SHP77 (cell line): ENCODE results near the gene SEC14L2.
A peak's percentile ranks its signal among the peaks of the same experiment; 100 is the strongest.

ENCODE experiments used
- DNase-seq, 2 experiments: peaks; one replicate each; lab custom pipeline; 2025; lab: John Stamatoyannopoulos, UW

SEC14L2 gene

GRCh38 chr22:30396871-30397655, at the start of gene SEC14L2:
TSS of gene SEC14L2 (plus strand) at chr22:30397018. CDS start at chr22:30397117, 99 bp downstream.
- DNase-seq: peak; percentile 46 to 61

DNA sequence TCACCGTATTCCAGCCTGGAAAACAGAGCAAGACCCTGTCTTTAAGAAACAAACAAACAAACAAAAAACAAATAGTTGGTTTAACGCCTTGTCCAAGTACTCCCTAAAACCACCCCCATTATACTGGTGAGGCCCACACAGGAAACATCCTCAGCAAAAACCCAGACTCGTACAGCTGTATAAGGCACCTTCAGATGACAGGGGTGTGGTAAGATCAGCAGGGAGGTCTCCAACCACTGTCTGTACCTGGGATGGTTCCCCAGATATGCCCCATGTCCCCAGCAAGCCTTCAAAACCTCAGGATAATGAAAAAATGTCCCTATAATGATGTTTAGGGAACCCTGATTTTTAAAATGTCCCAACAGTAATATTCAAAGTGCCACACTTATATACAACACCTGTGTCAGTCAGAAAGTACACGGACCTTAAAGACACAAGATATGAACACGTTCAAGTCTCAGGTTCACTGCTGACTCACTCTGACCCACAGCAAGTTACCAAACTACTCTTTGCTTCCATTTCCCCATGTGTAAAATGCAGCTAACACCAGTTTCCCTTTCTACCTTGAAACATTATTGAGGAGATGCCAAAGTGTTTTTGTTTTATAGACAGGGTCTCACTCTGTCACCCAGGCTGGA, 49.4 kb upstream of the SEC14L2 start:
- DNase-seq: no peak

GRCh38 chr22:30348404-30348803, 48.4 kb upstream of the SEC14L2 start:
- DNase-seq: no peak

GRCh38 chr22:30348809-30349208, 48.0 kb upstream of the SEC14L2 start:
- DNase-seq: no peak

DNA sequence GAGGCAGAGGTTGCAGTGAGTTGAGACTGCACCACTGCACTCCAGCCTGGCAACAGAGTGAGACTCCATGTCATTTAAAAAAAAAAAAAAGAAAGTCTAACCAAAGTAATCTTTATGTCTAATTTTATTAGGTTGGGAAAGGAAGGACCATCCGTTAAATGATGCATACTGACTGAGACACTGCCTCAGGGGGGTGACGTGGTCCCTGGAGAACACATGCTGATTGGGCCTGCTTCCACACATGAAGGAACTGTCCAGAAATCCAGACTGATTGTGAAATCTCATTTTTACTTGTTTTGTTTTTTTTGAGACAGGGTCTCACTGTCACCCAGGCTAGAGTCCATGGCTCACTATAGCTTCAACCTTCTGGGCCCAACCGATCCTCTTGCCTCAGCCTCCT, 45.6 kb upstream of the SEC14L2 start:
- no peak for DNase-seq

DNA sequence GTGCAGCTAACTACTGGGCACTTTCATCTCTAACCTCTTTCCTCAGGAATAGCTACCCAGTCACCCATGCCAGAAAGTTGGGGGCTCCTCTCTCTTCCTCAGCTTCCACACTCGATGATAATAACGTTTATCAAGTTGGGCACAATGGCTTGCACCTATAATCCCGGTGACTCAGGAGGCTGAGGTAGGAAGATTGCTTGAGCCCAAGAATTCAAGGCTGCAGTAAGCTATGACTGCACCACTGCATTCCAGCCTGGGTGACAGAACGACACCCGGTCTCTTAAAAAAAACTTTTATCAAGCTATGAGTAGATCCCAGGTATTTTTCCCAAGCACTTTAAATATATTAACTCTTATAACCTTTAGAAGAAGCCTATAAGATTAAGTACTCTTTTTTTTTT, 42.2 kb upstream of the SEC14L2 start:
- no peak for DNase-seq

DNA sequence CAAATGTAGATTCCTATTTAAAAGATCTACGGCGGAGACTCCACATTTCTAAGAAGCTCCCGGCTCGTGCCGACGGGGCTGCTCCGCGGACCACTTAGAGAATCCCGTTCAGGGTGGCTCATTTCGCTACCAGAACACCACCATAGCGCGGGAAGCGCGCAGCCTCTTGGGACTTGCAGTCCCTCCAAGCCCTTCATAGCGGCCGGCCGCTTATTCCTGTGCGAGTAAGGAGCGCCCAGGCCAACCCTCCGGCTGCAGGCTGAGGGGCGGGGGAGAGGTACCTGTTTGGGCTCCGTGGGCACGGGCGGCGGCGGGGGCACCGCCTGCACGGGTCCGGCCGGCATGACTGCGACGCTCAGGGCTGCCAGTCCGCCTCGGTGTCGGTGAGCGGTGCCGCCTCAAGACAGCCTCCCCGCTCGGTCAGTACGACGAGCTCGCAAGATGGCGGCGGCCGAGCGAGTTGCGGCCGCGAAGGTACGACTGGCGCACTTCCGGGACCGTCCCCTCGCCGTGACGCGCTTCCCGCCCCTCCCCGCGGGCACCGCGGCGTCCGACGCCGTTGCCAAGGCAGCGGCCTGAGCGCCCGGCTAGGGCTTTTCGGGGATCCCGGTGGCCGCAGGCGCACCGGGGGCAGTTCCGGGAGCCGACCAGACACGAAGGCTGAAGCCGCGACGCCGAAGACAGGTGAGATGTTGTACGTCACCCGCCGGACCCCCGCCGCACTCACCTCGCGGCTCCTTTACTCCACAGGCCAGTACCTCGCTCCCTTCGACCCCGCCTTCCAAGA, 40.2 kb upstream of the SEC14L2 start, which contains the start of the genes CCDC157 and SF3A1:
TSS of gene CCDC157 (plus strand) at position 559 of the 787 bp plus-strand sequence. CDS start 8,994 bp downstream, outside the sequence.
TSS of gene SF3A1 (minus strand) at position 446 of the 787 bp plus-strand sequence. CDS start at position 344, 102 bp downstream.
- peak; percentile 90 to 93 for DNase-seq

- DNase-seq: no peak
Measured at GRCh38 chr22:30357236-30357570, 39.6 kb upstream of the SEC14L2 start.

- no peak for DNase-seq
Measured at GRCh38 chr22:30357650-30358215, 39.1 kb upstream of the SEC14L2 start.

- no peak for DNase-seq
Measured at GRCh38 chr22:30358541-30358940, 38.3 kb upstream of the SEC14L2 start.

DNA sequence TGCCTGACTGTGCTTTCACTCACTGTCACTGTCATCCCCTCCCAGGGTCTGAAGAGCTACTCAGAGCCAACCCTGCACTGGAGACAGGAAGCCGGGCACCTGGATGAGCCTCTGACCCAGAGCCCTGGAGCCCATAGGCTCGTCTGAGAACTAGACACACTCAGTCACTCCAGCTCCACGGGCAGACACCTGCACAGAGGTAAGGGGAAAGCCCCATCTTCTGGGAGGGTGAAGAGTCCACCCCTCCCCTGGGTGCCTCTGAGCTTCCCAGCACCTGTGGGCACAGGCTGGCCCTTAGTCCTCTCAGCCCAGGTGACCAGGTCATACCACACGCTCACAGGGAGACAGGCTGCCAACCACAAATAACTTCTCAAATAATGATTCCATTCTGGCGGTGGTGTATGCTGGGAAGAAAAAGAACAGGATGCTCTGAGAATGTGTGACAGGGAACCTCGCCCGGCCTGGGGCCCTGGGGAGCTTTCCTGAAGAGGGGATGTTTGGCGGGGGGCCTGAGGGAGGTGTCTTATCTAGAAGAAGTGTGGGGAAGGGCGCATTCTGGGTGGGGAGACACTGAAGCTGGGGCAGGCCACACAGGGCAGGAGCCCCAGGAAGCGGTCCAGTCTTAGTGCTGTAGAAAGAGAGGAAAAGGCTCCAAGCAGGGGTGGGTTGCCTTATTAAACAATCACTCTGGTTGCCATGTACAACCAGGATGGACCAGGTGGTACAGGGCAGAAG, 34.7 kb upstream of the SEC14L2 start:
- no peak for DNase-seq

DNA sequence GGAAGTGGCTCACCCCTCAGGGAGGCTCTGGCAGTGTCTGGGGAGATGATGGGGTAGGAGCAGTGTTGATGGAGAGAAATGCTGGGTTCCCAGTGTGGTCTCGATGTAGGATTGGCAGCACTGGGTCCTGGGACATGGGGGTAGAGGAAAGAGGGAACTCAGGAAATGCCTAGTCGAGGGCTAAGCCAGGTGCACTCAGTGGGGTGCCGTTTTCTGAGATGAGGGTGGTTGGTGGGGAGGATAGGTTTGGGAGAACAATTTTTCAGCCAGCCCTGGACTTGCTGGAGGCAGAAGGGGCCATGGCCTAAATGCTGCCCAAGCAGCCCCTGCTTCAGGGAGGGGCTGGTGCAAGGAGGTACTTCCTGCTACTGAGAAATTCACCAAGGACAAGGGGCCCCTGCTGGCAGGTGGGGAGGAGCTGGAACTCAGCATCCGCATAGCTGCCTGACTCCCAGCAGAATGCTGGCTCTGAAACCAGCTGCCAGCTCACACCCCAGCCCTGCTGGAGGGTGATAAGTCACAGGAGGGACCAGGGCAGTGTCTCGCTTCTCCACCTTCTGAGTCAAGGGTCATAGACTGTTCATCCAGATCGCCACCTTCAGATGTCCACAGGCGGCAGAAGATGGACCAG, 34.1 kb upstream of the SEC14L2 start:
- DNase-seq: no peak

DNA sequence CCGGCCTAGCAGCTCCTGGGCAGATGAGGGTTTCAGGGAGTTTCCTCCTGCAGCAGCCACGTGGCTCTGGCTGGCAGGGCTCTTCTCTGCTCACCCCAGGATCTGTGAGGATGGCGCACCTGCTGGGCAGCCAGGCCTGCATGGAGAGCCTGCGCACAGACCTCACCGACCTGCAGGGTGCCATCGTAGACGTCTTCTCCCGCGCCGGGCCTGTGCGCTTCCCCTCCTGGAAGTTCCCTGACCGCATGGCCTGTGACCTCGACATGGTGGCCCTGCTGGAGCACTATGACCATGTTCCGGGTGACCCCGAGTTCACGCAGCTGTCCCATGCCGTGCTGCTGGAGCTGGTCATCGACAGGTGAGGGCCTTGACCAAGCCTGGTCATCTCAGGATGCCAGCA, 30.9 kb upstream of the SEC14L2 start:
- DNase-seq: no peak

DNA sequence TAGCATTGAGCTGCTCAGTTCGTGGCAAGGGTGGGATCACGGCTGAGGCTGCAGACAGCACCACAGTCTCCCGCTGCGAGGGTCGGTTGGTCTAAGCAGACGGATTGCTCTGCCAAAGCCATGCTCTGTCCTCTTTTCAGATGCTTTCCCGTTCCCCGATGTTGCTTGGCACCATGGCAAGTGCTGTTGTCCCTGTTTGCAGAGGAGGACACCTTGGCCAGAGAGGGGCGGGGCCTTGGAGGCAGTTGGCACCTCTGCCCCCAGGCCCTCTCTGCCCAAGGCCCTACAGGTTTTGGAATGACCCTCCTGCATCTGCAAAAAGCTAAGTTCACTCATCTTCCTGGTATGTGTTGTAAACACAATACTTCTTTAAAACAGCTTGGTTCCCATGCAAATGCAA, 28.4 kb upstream of the SEC14L2 start:
- no peak for DNase-seq

- DNase-seq: no peak
Measured at GRCh38 chr22:30370641-30371230, 26.1 kb upstream of the SEC14L2 start.

DNA sequence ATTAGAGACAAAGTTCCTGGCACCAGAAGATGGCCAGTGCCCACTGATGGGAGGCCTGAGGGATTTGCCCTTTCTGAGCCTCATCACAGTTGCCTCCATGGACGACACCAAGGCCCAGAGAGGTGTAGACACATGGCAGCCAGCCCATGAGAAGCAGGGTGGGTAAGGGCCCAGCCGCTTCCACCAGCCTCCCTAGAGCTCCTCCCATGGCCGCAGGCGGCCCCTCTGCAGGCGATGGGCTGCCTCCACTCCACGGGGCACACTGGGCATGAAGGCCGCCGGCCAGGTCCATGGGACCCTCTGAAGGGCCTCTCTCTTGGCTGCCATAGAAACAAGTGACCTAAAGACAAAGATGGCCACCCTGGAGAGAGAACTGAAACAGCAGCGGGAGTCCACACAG, 25.5 kb upstream of the SEC14L2 start:
- no peak for DNase-seq

- peak in 1 of 2 experiments; percentile 24 for DNase-seq
Measured at GRCh38 chr22:30371981-30372380, 24.8 kb upstream of the SEC14L2 start.

DNA sequence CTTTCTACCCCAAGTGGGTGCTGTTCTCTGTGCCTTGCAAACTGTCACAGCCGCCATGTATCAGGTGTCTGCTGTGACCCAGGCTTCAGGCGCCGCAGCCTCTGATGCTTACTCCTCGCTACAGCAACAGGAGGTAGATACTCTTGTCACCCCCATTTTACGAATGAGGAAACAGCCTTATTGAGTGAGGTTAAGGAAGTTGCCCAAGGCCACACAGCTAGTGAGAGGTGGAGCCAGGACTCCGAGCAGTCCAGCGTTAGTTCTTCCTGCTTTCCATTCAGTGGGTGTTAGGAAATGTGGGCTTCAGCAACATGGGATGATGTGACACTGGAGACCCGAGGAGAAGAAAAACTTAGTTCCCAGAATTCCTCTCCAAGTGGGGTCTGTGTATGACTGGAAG, 23.9 kb upstream of the SEC14L2 start:
- no peak for DNase-seq

DNA sequence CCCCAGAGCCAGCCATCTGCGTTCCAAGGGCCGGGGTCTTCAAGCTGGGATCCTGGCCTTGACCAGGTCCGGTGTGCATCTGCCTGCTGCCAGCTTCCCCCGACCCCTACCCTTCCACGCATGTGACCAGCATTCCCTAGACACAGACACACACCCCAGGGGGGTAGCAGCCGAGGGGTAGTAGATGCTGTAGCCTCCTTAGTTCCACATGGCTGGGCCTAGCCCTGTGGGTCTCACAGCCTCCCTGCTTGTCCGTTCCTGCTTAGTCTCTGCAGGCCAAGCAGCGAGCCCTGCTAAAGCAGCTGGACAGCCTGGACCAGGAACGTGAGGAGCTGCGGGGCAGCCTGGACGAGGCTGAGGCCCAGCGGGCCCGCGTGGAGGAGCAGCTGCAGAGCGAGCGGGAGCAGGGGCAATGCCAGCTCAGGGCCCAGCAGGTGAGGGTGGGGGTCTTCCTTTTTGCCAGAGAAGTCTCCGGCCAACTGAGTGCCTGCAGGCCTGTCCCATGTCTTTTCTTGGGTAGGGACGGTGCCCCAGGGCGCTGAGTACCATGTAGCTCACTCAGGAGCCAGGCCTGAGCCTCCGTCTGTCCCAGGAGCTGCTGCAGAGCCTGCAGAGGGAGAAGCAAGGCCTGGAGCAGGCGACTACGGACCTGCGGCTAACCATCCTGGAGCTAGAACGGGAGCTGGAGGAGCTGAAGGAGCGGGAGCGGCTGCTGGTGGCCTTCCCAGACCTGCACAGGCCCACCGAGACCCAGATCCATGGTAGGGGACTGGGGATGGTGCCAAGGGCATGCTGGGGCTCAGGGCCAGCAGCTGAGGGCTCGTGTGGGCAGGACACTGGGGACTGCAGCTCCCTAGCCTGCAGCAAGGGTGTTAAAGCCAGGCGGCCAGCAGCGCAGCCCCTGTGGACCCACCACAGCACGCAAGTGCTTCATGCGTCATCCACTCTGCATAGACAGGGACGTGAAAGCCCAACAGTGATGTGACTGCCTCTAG, 23.2 kb upstream of the SEC14L2 start:
- no peak for DNase-seq
